ENCODE measurements around the gene RXRB.

GRCh38 chr6:33198853-33199436 is 1.5 kb downstream of the RXRB start:
- TF ChIP-seq, protein P1, sequence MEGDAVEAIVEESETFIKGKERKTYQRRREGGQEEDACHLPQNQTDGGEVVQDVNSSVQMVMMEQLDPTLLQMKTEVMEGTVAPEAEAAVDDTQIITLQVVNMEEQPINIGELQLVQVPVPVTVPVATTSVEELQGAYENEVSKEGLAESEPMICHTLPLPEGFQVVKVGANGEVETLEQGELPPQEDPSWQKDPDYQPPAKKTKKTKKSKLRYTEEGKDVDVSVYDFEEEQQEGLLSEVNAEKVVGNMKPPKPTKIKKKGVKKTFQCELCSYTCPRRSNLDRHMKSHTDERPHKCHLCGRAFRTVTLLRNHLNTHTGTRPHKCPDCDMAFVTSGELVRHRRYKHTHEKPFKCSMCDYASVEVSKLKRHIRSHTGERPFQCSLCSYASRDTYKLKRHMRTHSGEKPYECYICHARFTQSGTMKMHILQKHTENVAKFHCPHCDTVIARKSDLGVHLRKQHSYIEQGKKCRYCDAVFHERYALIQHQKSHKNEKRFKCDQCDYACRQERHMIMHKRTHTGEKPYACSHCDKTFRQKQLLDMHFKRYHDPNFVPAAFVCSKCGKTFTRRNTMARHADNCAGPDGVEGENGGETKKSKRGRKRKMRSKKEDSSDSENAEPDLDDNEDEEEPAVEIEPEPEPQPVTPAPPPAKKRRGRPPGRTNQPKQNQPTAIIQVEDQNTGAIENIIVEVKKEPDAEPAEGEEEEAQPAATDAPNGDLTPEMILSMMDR (IDR thresholded peaks at IDR 0.05), result no peak
- TF ChIP-seq POLR2AphosphoS5 (IDR thresholded peaks at IDR 0.05; ENCODE audit: insufficient read depth in 1 of 2, low read depth in 1 of 2), result no peak
